SK-N-MC (cell line): ENCODE measurements around the gene ITIH1.

Source experiments
- EZH2 ChIP-seq: fragments of 200-600 bp; sonication (generic); IDR thresholded peaks from one replicate; pipeline ENCODE4 v1.6.1; 2017; ENCODE audit warnings: antibody characterized with exemption
- FOXP2 ChIP-seq: optimal IDR thresholded peaks from 2 replicates; pipeline ENCODE3; 2011; ENCODE audit warnings: mild to moderate bottlenecking, moderate library complexity; ENCODE audit not compliant: insufficient read depth; ENCODE audit errors: extremely low read length, control extremely low read depth
- POLR2AphosphoS5 ChIP-seq: IDR thresholded peaks from 2 replicates; pipeline ENCODE4 v1.6.1; 2012; ENCODE audit warnings: mild to moderate bottlenecking, low read depth, low read length, borderline replicate concordance

DNA sequence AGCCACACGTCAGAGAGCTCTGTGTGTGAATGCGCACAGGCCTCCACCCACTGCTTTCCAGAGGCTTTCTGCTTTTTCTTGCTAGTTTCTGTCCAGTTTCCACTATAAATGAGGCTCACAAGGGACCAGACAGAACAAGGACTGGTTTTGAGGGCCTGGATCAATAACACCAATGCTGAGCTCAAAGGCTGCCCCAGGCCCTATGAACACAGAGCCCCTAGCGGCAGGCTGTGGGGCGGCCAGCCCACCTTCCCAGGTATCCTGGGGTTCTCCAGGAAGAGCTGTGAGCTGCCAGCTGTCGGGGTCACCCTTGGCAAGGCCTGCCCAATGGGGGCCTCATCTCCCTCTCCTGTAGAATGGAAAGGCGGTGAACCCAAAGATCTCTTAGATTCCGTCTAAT, 15.0 kb downstream of the ITIH1 start:
- TF ChIP-seq POLR2AphosphoS5: no peak
- TF ChIP-seq EZH2: no peak
- no peak for TF ChIP-seq FOXP2
